Breast epithelium (tissue), 4 donors: ENCODE results near the gene RTN4RL1. TPM values are rescaled to one million over a fixed set of nuclear protein-coding genes. Genes with fewer than 3 reads are reported as not detected.
"Not testable (repeated sequence)": the region's sequence is repeated elsewhere in the genome, so short reads cannot be mapped to it uniquely, and the experiment has no call there.

Experiments
- DNase-seq, 2 donors: peaks; one replicate each; pipeline ENCODE4 v3.0.0-alpha.2; 2019; ENCODE audit warnings: low spot score in 2 of 2
- H3K27ac ChIP-seq, 2 donors: fragments of 200-600 bp; sonication (generic) in 1 of 2; one replicate each; pipeline ENCODE4 v1.5.1; 2016 to 2019; ENCODE audit warnings: mild to moderate bottlenecking in 1 of 2
- H3K27me3 ChIP-seq, 2 donors: fragments of 200-600 bp; sonication (generic) in 1 of 2; one replicate each; pipeline versions ENCODE4 v1.5.1 to v1.6.0; 2017 to 2019; ENCODE audit warnings: control low read depth in 1 of 2, mild to moderate bottlenecking in 1 of 2
- H3K36me3 ChIP-seq: fragments of 200-600 bp; one replicate; pipeline ENCODE4 v1.5.1; 2019
- H3K4me1 ChIP-seq, 2 donors: fragments of 200-600 bp; sonication (generic); one replicate each; pipeline ENCODE4 v1.5.1; 2016 to 2019; ENCODE audit warnings: control low read depth in 1 of 2
- H3K4me3 ChIP-seq, 3 donors: fragments of 200-600 bp; sonication (generic); 1 replicate in 2 of 3; 2 replicates in 1 of 3; pipeline ENCODE4 v1.5.1; 2016 to 2019; ENCODE audit warnings: mild to moderate bottlenecking in 3 of 3, moderate library complexity in 2 of 3
- H3K9me3 ChIP-seq, 2 donors: fragments of 200-600 bp; sonication (generic) in 1 of 2; one replicate each; pipeline ENCODE4 v1.5.1; 2016 to 2019; ENCODE audit warnings: control low read depth in 1 of 2
- POLR2A ChIP-seq: fragments of 450-650 bp; IDR thresholded peaks from one replicate; pipeline ENCODE4 v1.6.1; 2016; ENCODE audit warnings: antibody characterized with exemption, mild to moderate bottlenecking, moderate library complexity
- POLR2AphosphoS5 ChIP-seq, 3 donors: sonication (generic); formaldehyde crosslinking; IDR thresholded peaks; one replicate each; pipeline ENCODE4 v1.6.1; 2017; ENCODE audit warnings: antibody characterized with exemption in 3 of 3
- intact Hi-C: fragments of 100-400 bp; cut with DNase I; formaldehyde crosslinking; loops from one replicate; pipeline ENCODE4 v1.15.1; 2023; ENCODE audit warnings: low total_unique reads
- total RNA-seq, 3 donors: library from RNA; depleted of rRNA; stranded (reverse); fragments of >200 nt; gene quantifications; one replicate each; pipeline ENCODE4 v1.1.0, GENCODE V29; 2016
- TF ChIP-seq, protein P1 (sequence below), 3 donors: fragments of 450-650 bp; IDR thresholded peaks; one replicate each; pipeline ENCODE4 v1.5.1; 2016 to 2017; ENCODE audit warnings: antibody characterized with exemption in 3 of 3, mild to moderate bottlenecking in 3 of 3, moderate library complexity in 3 of 3

RTN4RL1 gene
- total RNA-seq, 3 donors from 2014 or later = 3.8 to 19.6 (median 14.1) TPM

DNA sequence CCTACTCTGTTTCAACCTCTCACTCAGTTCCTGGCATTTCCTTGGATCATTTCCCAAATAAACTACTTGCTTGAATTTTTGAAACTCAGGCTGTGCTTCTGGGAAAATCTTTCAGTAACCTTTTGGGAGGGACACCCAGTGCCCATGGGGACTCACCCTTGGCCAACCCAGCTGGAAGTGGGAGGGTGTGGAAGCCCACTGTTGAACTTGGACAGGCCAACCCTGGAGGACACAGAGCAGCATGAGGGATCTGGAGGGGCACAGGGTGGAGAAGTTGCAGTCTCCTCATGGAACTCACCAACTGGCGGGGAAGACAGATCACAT is 11.2 kb downstream of the RTN4RL1 start:
- H3K9me3 ChIP-seq = no peaks in the 10 kb centered on the region
- no peaks in the 10 kb centered on the region for H3K27me3 ChIP-seq
- no peak for DNase-seq
- H3K27ac ChIP-seq = peak overlapping the region; percentile 48 to 86
- H3K4me3 ChIP-seq = no peak overlapping the region
- H3K36me3 ChIP-seq = no peaks in the 10 kb centered on the region
- intact Hi-C loops = loop anchor here (5.0 kb wide), 1 partner anchor 617 kb away; no protein-coding TSS in a partner anchor
- H3K4me1 ChIP-seq = peaks cover 4% of the 10 kb centered on the region in 2 donors
- TF ChIP-seq POLR2AphosphoS5 (IDR thresholded peaks at IDR 0.05) (no peak), POLR2A (no peak)
- TF ChIP-seq, protein P1, sequence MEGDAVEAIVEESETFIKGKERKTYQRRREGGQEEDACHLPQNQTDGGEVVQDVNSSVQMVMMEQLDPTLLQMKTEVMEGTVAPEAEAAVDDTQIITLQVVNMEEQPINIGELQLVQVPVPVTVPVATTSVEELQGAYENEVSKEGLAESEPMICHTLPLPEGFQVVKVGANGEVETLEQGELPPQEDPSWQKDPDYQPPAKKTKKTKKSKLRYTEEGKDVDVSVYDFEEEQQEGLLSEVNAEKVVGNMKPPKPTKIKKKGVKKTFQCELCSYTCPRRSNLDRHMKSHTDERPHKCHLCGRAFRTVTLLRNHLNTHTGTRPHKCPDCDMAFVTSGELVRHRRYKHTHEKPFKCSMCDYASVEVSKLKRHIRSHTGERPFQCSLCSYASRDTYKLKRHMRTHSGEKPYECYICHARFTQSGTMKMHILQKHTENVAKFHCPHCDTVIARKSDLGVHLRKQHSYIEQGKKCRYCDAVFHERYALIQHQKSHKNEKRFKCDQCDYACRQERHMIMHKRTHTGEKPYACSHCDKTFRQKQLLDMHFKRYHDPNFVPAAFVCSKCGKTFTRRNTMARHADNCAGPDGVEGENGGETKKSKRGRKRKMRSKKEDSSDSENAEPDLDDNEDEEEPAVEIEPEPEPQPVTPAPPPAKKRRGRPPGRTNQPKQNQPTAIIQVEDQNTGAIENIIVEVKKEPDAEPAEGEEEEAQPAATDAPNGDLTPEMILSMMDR (IDR thresholded peaks at IDR 0.05) = no peak

DNA sequence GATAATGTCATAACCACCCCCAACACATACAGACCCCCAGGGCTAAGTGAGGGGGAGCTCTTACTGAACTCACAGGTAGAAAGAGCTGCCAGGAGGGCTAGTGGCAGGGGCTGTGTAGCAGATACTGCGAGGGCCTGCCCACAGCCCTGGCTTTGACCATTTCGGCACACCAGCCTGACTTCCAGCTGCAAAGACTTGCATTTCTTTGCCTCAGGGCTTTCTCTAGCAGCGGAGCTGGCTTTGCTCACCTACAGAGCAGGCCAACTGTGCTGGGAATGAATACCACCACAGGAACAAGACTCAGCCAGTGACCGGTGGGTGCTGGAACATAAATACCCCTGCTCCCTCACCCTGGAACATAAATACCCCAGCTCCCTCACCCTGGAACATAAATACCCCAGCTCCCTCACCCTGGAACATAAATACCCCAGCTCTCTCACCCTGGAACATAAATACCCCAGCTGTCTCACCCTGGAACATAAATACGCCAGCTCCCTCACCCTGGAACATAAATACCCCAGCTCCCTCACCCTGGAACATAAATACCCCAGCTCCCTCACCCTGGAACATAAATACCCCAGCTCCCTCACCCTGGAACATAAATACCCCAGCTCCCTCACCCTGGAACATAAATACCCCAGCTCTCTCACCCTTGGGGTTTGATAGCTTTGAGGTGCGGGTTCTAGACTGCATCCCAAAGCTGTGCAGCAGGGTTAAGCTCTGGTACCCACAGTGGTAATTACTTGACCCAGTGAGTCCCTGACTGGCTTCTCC is 11.7 kb downstream of the RTN4RL1 start:
- H3K36me3 ChIP-seq, H3K27me3 ChIP-seq, H3K9me3 ChIP-seq, H3K4me1 ChIP-seq, DNase-seq: not testable (repeated sequence)
- peak overlapping the region in 1 of 3 donors; percentile 15 for H3K4me3 ChIP-seq
- H3K27ac ChIP-seq = peak overlapping the region; percentile 83 to 86
- intact Hi-C loops = loop anchor here (5.0 kb wide), 1 partner anchor 616 kb away; no protein-coding TSS in a partner anchor

DNA sequence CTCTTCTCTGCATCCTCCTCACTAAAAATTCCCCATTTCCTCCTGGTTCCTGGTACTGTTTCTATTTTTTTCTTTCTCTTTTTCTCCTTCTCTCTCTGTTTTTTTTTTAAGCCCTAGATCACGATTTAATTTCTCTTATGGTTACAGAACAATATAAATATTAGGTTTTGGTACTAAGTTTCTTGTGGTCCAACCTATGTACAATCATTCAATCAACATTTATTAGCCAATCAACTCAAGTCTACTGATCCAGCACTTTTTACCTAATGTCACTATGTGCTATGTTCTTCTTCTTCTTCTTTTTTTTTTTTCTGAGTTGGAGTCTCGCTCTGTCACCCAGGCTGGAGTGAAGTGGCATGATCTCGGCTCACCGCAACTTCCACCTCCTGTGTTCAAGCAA is 12.6 kb downstream of the RTN4RL1 start:
- no peaks in the 10 kb centered on the region for H3K27me3 ChIP-seq
- TF ChIP-seq, protein P1 (IDR thresholded peaks at IDR 0.05) = no peak
- no peak for TF ChIP-seq POLR2A
- no peaks in the 10 kb centered on the region for H3K36me3 ChIP-seq
- H3K4me1 ChIP-seq = peaks cover 4% of the 10 kb centered on the region in 2 donors
- no peak for DNase-seq
- H3K9me3 ChIP-seq = no peaks in the 10 kb centered on the region
- peak overlapping the region; percentile 83 to 92 for H3K27ac ChIP-seq
- peak overlapping the region in 1 of 3 donors; percentile 57 for H3K4me3 ChIP-seq
- intact Hi-C loops = loop anchor here (5.0 kb wide), 1 partner anchor 615 kb away; no protein-coding TSS in a partner anchor

DNA sequence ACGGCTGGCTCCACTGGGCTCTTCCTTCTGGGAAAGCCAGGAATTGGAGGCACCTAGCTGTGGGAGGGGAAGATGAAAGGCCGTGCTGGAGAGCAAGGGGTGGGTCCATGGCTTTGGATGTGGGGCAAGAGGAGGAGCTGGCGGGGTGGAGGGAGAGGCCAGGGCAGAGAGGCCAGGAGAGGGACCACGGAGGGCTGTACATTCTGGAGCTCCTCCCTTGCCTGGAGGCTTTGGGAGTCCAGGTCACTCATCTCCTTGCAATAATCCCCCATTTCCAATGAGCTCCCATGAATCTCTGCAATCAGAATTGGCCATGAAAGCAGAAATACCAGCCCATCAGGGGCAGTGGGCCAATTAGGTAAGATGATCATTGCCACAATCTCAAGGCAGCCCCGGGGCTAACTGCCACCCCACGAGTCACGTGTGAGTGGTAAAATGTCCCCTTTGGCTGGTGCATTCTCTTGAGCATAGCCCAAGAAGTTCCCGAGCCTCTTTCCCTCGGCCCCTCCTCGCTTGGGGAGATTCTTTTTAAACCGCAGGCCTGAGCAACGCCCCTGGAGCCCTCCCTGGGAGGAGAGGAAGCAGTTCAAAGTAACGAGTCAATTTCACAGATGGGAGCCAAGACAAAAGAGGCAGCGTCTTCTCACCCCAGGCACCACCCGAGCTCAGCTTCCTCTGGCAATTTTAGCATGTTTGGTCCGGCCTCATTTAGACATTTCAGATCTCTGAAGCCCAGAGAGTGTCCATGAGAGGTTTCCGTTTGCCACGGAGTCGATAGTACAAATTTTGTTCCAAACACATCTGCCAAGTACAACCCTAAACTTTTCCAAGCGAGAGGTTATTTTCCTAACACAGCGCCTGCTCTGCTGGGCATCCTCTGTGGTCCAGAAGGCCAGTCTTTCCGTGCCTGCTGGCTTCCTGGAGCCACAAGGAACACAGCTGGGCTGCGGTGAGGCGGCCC is 13.4 kb downstream of the RTN4RL1 start:
- H3K4me1 ChIP-seq = peaks cover 4% of the 10 kb centered on the region in 2 donors
- H3K36me3 ChIP-seq = no peaks in the 10 kb centered on the region
- intact Hi-C loops = loop anchor here (5.0 kb wide), 1 partner anchor 614 kb away; no protein-coding TSS in a partner anchor
- TF ChIP-seq, protein P1 (IDR thresholded peaks at IDR 0.05) = no peak
- peak; percentile 65 to 79 (median 76) for TF ChIP-seq POLR2AphosphoS5 (IDR thresholded peaks at IDR 0.05)
- peak overlapping the region; percentile 83 to 92 for H3K27ac ChIP-seq
- H3K4me3 ChIP-seq = peak overlapping the region in 2 of 3 donors; percentile 35 to 57
- H3K9me3 ChIP-seq = no peaks in the 10 kb centered on the region
- H3K27me3 ChIP-seq = no peaks in the 10 kb centered on the region
- DNase-seq = peak; percentile 82 to 84

DNA sequence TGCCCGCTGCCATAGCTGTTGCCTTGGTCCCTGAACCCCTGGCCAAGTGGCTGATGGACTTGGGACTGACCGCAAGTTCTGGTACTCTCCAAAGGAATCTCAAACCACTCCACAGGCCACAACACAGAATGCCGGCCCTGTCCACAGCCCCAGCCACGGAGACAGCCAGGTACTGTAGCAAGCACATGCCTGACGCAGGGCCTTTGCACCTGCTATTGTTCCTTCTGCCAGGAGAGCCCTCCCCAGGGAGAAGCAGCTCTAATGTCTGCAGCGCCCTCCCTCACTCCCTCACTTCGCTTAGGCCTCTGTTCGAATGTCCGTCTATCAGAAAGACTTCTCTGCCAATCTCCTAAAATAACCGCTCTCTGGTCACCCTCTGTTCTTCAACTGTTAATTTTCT is 15.4 kb downstream of the RTN4RL1 start:
- Histone ChIP-seq H3K4me1 (peaks cover 4% of the 10 kb centered on the region in 2 donors), H3K36me3 (no peaks in the 10 kb centered on the region), H3K27me3 (no peaks in the 10 kb centered on the region), H3K27ac (no peak overlapping the region), H3K9me3 (no peaks in the 10 kb centered on the region), H3K4me3 (no peak overlapping the region)
- no peak for DNase-seq
- no peak for TF ChIP-seq POLR2A
- TF ChIP-seq, protein P1 (IDR thresholded peaks at IDR 0.05) = no peak
- TF ChIP-seq POLR2AphosphoS5 (IDR thresholded peaks at IDR 0.05) = no peak
- intact Hi-C loops = loop anchor here (5.0 kb wide), 1 partner anchor 612 kb away; no protein-coding TSS in a partner anchor
